HCT116 (cell line): ENCODE data around the gene RPTOR. TPM values are rescaled to one million over a fixed set of nuclear protein-coding genes. Genes with fewer than 3 reads are reported as not detected.

Source experiments
- ATAC-seq: fragments of 200-7000 bp; cut with Tn5 transposase; 2 replicates; pipeline ENCODE4 v1.9.1; 2020; ENCODE audit warnings: mild to moderate bottlenecking, moderate library complexity
- BruUV-seq: library from RNA; stranded (reverse); fragments of 400-500 nt; replicated peaks from 2 replicates; lab custom pipeline; 2021; lab: Mats Ljungman, UMichigan
- CTCF ChIA-PET: fragments of 300-600 bp; sonication (Branson Sonifier 250); formaldehyde crosslinking; loops from one replicate; lab custom pipeline; 2021; ENCODE audit warnings: antibody characterized with exemption; lab: Charles Lee
- POLR2A ChIA-PET: fragments of 300-600, 350-600 bp; sonication (Branson Sonifier 250); formaldehyde crosslinking; loops from one replicate; lab custom pipeline; 2021; ENCODE audit warnings: antibody characterized with exemption; lab: Charles Lee
- RAD21 ChIA-PET, 2 experiments: fragments of 300-600 bp; sonication (Branson Sonifier 250); formaldehyde crosslinking; loops; one replicate each; lab custom pipeline; 2023; ENCODE audit warnings: low total read pairs in 2 of 2; ENCODE audit not compliant: uncharacterized antibody in 2 of 2, unreplicated experiment in 2 of 2, low non-redundant PET in 1 of 2; lab: Charles Lee
- DNase-seq: peaks from one replicate; pipeline ENCODE4 v3.0.0-alpha.2; 2010; ENCODE audit warnings: low read depth, low spot score
- H2AFZ ChIP-seq: fragments of 200-600 bp; shearing (Covaris generic), sonication (generic); 2 replicates; pipeline ENCODE4 v1.6.1; 2017; ENCODE audit warnings: low read depth, mixed run types, mixed read lengths, antibody characterized with exemption, low read length; ENCODE audit not compliant: poor library complexity, severe bottlenecking
- H3K27ac ChIP-seq: 2 replicates; pipeline ENCODE4 v1.5.1; 2012; ENCODE audit warnings: low read depth, low read length
- H3K27me3 ChIP-seq: fragments of 200-600 bp; sonication (generic); 2 replicates; pipeline ENCODE4 v1.6.1; 2016; ENCODE audit warnings: mixed run types, low read length, mixed read lengths; ENCODE audit not compliant: insufficient read depth
- H3K36me3 ChIP-seq, 2 experiments: fragments of 200-500 bp in 1 of 2; fragments of 200-600 bp in 1 of 2; sonication (Bioruptor generic) in 1 of 2; sonication (generic) in 1 of 2; 2 replicates each; pipeline versions ENCODE4 v1.5.1 to v1.6.1; 2014 to 2016; ENCODE audit warnings: low read length in 2 of 2, inconsistent platforms in 1 of 2, mixed read lengths in 1 of 2, mixed run types in 1 of 2; ENCODE audit not compliant: insufficient read depth in 2 of 2, control insufficient read depth in 1 of 2
- H3K4me1 ChIP-seq, 2 experiments: fragments of 200-600 bp in 1 of 2; sonication (generic) in 1 of 2; 2 replicates each; pipeline versions ENCODE4 v1.5.1 to v1.6.1; 2012 to 2017; ENCODE audit warnings: low read length in 2 of 2, inconsistent platforms in 1 of 2, mild to moderate bottlenecking in 1 of 2, mixed read lengths in 1 of 2, mixed run types in 1 of 2, moderate library complexity in 1 of 2; ENCODE audit not compliant: insufficient read depth in 2 of 2, control insufficient read depth in 1 of 2
- H3K4me2 ChIP-seq: fragments of 200-600 bp; sonication (generic); 2 replicates; pipeline ENCODE4 v1.6.1; 2017; ENCODE audit warnings: mixed run types, low read length, mixed read lengths
- H3K4me3 ChIP-seq, 2 experiments: fragments of 200-600 bp in 1 of 2; sonication (generic) in 1 of 2; replicated peaks in 1 of 2; 2 replicates each; pipeline ENCODE4 v1.5.1; 2011 to 2016; ENCODE audit warnings: low read length in 2 of 2, control low read depth in 1 of 2, low read depth in 1 of 2, mild to moderate bottlenecking in 1 of 2, mixed read lengths in 1 of 2, mixed run types in 1 of 2
- H3K79me2 ChIP-seq: fragments of 200-600 bp; sonication (generic); 2 replicates; pipeline ENCODE4 v1.6.1; 2017; ENCODE audit warnings: mild to moderate bottlenecking, mixed run types, low read length, moderate library complexity, mixed read lengths; ENCODE audit not compliant: insufficient read depth
- H3K9ac ChIP-seq: fragments of 200-600 bp; sonication (generic); 2 replicates; pipeline ENCODE4 v1.6.1; 2016; ENCODE audit warnings: low read length, mixed read lengths
- H3K9me2 ChIP-seq: fragments of 200-600 bp; sonication (generic), shearing (Covaris generic); 2 replicates; pipeline ENCODE4 v1.6.1; 2017; ENCODE audit warnings: mixed run types, mild to moderate bottlenecking, moderate library complexity; ENCODE audit not compliant: insufficient read depth
- H3K9me3 ChIP-seq, 2 experiments: fragments of 200-500 bp in 1 of 2; fragments of 200-600 bp in 1 of 2; sonication (Bioruptor generic) in 1 of 2; sonication (generic) in 1 of 2; 2 replicates each; pipeline ENCODE4 v1.6.1; 2014 to 2017; ENCODE audit warnings: low read length in 2 of 2, mixed read lengths in 2 of 2, inconsistent platforms in 1 of 2, low read depth in 1 of 2, mild to moderate bottlenecking in 1 of 2, mixed run types in 1 of 2, moderate library complexity in 1 of 2; ENCODE audit not compliant: control insufficient read depth in 1 of 2, insufficient read depth in 1 of 2
- H4K20me1 ChIP-seq: fragments of 200-600 bp; sonication (generic), shearing (Covaris generic); 2 replicates; pipeline ENCODE4 v1.6.1; 2017; ENCODE audit warnings: mixed run types, mild to moderate bottlenecking, moderate library complexity; ENCODE audit not compliant: insufficient read depth
- ATF3 ChIP-seq: IDR thresholded peaks from 2 replicates; pipeline ENCODE4 v1.6.1; 2012
- CEBPB ChIP-seq: IDR thresholded peaks from 2 replicates; pipeline ENCODE4 v1.6.1; 2012; ENCODE audit warnings: low read depth
- CTCF ChIP-seq, 3 experiments: fragments of 200-600 bp in 1 of 3; sonication (generic) in 1 of 3; IDR thresholded peaks in 2 of 3; conservative IDR thresholded peaks in 1 of 3; 2 replicates each; pipeline ENCODE4 v1.5.1; 2012 to 2017; ENCODE audit warnings: low read depth in 2 of 3, low read length in 2 of 3, antibody characterized with exemption in 1 of 3, borderline replicate concordance in 1 of 3, control low read depth in 1 of 3, mild to moderate bottlenecking in 1 of 3, mixed read lengths in 1 of 3, mixed run types in 1 of 3, moderate library complexity in 1 of 3; ENCODE audit not compliant: insufficient read depth in 1 of 3
- EGR1 ChIP-seq: IDR thresholded peaks from 2 replicates; pipeline ENCODE4 v1.6.1; 2012; ENCODE audit warnings: low read depth
- EZH2 ChIP-seq: fragments of 200-600 bp; sonication (generic); IDR thresholded peaks from 2 replicates; pipeline ENCODE4 v1.6.1; 2017; ENCODE audit warnings: antibody characterized with exemption, mixed run types
- EZH2phosphoT487 ChIP-seq: fragments of 200-600 bp; IDR thresholded peaks from 2 replicates; pipeline ENCODE4 v1.6.1; 2018; ENCODE audit warnings: antibody characterized with exemption, borderline replicate concordance
- FOSL1 ChIP-seq: IDR thresholded peaks from 2 replicates; pipeline ENCODE4 v1.6.1; 2012; ENCODE audit warnings: low read depth
- JUND ChIP-seq: IDR thresholded peaks from 2 replicates; pipeline ENCODE4 v1.6.1; 2012
- POLR2A ChIP-seq: IDR thresholded peaks from 2 replicates; pipeline ENCODE4 v1.7.0; 2011; ENCODE audit warnings: borderline replicate concordance; ENCODE audit not compliant: insufficient read depth, insufficient read length; ENCODE audit errors: extremely low read depth
- POLR2AphosphoS5 ChIP-seq: IDR thresholded peaks from 2 replicates; pipeline ENCODE4 v1.6.1; 2011; ENCODE audit warnings: mild to moderate bottlenecking, low read depth, low read length, moderate library complexity
- RAD21 ChIP-seq: IDR thresholded peaks from 2 replicates; pipeline ENCODE4 v1.6.1; 2012; ENCODE audit warnings: low read depth, mild to moderate bottlenecking
- REST ChIP-seq: IDR thresholded peaks from 2 replicates; pipeline ENCODE4 v1.6.1; 2012; ENCODE audit warnings: low read depth
- SIN3A ChIP-seq: IDR thresholded peaks from 2 replicates; pipeline ENCODE4 v1.6.1; 2012; ENCODE audit warnings: low read depth
- SP1 ChIP-seq: IDR thresholded peaks from 2 replicates; pipeline ENCODE4 v1.6.1; 2012; ENCODE audit warnings: low read depth
- SRF ChIP-seq: IDR thresholded peaks from 2 replicates; pipeline ENCODE4 v1.6.1; 2012; ENCODE audit warnings: low read depth
- TCF7L2 ChIP-seq: IDR thresholded peaks from 2 replicates; pipeline ENCODE4 v1.7.0; 2011; ENCODE audit warnings: borderline replicate concordance, inconsistent platforms; ENCODE audit not compliant: insufficient read depth, insufficient read length; ENCODE audit errors: extremely low read depth
- YY1 ChIP-seq: IDR thresholded peaks from 2 replicates; pipeline ENCODE4 v1.6.1; 2011; ENCODE audit warnings: low read length, low read depth, moderate library complexity, mild to moderate bottlenecking; ENCODE audit not compliant: insufficient replicate concordance; ENCODE audit errors: extremely low read depth
- ZBTB33 ChIP-seq: IDR thresholded peaks from 2 replicates; pipeline ENCODE4 v1.6.1; 2011; ENCODE audit warnings: mild to moderate bottlenecking, low read length, moderate library complexity; ENCODE audit not compliant: insufficient replicate concordance; ENCODE audit errors: extremely low read depth
- ZNF274 ChIP-seq: fragments of 200-500 bp; sonication (Bioruptor generic); IDR thresholded peaks from 2 replicates; pipeline ENCODE4 v1.6.1; 2014; ENCODE audit warnings: mild to moderate bottlenecking, low read depth, low read length, inconsistent platforms
- intact Hi-C: fragments of 100-400 bp; cut with micrococcal nuclease; formaldehyde crosslinking; loops from 2 replicates; pipeline ENCODE4 v1.10.0; 2022
- total RNA-seq: library from RNA; stranded (reverse); gene quantifications from one replicate; pipeline ENCODE4 v1.2.1, GENCODE V29; 2021; ENCODE audit not compliant: unreplicated experiment

RPTOR gene
- total RNA-seq, 1 experiment from 2014 or later, result 69.5 TPM

GRCh38 chr17:80529104-80529903, 15.3 kb upstream of the RPTOR start:
- Histone ChIP-seq H3K4me3 (no peak overlapping the region), H4K20me1 (no peaks in the 10 kb centered on the region), H3K36me3 (no peaks in the 10 kb centered on the region), H2AFZ (no peak overlapping the region), H3K79me2 (no peaks in the 10 kb centered on the region), H3K4me2 (no peak overlapping the region), H3K27ac (no peak overlapping the region), H3K9me3 (no peaks in the 10 kb centered on the region), H3K9ac (no peak overlapping the region), H3K9me2 (no peaks in the 10 kb centered on the region), H3K4me1 (no peaks in the 10 kb centered on the region), H3K27me3 (no peaks in the 10 kb centered on the region)
- BruUV-seq, result no TSS peak
- DNase-seq, result no peak
- TF ChIP-seq EGR1, result no peak
- TF ChIP-seq ZBTB33, result no peak
- no peak for TF ChIP-seq ZNF274
- TF ChIP-seq SRF, result no peak
- TF ChIP-seq EZH2, result no peak
- TF ChIP-seq ATF3, result no peak
- TF ChIP-seq RAD21, result no peak
- no peak for TF ChIP-seq SIN3A
- TF ChIP-seq TCF7L2, result no peak
- TF ChIP-seq FOSL1, result no peak
- no peak for TF ChIP-seq REST
- TF ChIP-seq CTCF (IDR thresholded peaks at IDR 0.05 in 2 of 3, conservative IDR thresholded peaks at IDR 0.05 in 1 of 3; ENCODE audit: borderline replicate concordance in 1 of 3, insufficient read depth in 1 of 3, low read depth in 2 of 3, low read length in 2 of 3), result no peak
- TF ChIP-seq POLR2A, result no peak
- TF ChIP-seq YY1, result no peak
- no peak for TF ChIP-seq SP1
- TF ChIP-seq EZH2phosphoT487, result no peak
- TF ChIP-seq JUND, result no peak
- TF ChIP-seq POLR2AphosphoS5, result no peak
- TF ChIP-seq CEBPB, result no peak
- RAD21 ChIA-PET, result no interaction called here
- no peak for ATAC-seq
- intact Hi-C loops, result no loop called here
- POLR2A ChIA-PET, result no interaction called here
- CTCF ChIA-PET, result interaction anchor here (0.6 kb wide), 1 partner anchor 784 kb away, joined by 3 read pairs; no protein-coding TSS in a partner anchor
